ENCODE data around the gene SRMS. TPM values are rescaled to one million over a fixed set of nuclear protein-coding genes. Genes with fewer than 3 reads are reported as not detected.
A peak's percentile ranks its signal among the peaks of the same experiment; 100 is the strongest.

The SRMS gene
- total and polyA plus RNA-seq, 8 donors = 0.08 to 0.27 (median 0.18) TPM; not detected in 3

DNA sequence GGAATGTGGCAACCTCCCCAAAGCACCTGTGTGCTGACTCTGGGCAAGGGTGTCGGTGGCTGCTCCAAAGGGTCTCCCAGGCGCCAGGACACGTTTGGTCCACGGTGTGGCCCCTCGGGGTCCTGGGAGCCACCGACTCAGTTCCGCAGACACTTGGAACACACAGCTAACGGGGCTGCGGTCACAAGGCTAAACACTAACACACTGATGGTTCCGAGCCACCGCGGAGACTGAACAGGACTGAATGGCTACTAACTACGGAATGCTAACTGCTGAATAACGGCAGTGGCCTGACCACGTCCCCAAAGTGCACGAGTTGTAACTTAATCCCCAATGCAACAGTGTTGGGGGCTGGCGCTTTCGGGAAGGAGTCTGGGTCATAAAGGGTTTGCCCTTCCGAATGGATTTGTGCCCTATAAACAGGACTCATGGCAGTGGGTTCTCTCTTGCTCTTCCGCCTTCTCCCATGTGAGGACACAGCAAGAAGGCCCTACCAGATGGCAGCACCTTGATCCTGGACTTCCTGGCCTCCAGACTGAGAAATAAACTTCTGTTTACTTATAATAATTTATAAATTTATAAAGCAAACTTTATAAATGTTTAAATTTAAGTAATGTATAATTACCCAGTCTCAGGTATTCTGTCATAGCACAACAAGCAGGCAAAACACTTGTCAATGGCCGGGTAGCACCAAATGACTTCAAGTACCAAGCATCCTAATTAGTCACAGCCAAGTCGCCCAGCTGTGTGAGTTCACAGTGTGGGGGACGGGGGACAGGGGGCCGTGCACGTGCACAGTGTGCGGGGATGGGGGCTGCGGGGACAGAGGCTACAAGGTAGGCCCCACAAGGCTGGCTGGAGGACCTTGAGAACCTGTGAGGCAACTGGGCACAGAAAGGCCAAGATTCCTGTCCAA lies 46.4 kb downstream of the SRMS start:
- DNase-seq = peak in 1 of 4 donors; percentile 47
- TF ChIP-seq, protein P1, sequence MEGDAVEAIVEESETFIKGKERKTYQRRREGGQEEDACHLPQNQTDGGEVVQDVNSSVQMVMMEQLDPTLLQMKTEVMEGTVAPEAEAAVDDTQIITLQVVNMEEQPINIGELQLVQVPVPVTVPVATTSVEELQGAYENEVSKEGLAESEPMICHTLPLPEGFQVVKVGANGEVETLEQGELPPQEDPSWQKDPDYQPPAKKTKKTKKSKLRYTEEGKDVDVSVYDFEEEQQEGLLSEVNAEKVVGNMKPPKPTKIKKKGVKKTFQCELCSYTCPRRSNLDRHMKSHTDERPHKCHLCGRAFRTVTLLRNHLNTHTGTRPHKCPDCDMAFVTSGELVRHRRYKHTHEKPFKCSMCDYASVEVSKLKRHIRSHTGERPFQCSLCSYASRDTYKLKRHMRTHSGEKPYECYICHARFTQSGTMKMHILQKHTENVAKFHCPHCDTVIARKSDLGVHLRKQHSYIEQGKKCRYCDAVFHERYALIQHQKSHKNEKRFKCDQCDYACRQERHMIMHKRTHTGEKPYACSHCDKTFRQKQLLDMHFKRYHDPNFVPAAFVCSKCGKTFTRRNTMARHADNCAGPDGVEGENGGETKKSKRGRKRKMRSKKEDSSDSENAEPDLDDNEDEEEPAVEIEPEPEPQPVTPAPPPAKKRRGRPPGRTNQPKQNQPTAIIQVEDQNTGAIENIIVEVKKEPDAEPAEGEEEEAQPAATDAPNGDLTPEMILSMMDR (IDR thresholded peaks at IDR 0.05) = no peak
- peaks cover 31 to 99% of the 10 kb centered on the region in 2 donors for H3K27me3 ChIP-seq
- no peaks in the 10 kb centered on the region for H3K36me3 ChIP-seq
- H3K9me3 ChIP-seq = peaks cover 0 to 10% of the 10 kb centered on the region in 2 donors
- H3K27ac ChIP-seq = no peak overlapping the region
- H3K4me3 ChIP-seq = no peak overlapping the region
- intact Hi-C loops (cut with DNase I) = no loop called here
- ATAC-seq = no peak
- peaks cover 2 to 27% of the 10 kb centered on the region in 2 donors for H3K4me1 ChIP-seq

DNA sequence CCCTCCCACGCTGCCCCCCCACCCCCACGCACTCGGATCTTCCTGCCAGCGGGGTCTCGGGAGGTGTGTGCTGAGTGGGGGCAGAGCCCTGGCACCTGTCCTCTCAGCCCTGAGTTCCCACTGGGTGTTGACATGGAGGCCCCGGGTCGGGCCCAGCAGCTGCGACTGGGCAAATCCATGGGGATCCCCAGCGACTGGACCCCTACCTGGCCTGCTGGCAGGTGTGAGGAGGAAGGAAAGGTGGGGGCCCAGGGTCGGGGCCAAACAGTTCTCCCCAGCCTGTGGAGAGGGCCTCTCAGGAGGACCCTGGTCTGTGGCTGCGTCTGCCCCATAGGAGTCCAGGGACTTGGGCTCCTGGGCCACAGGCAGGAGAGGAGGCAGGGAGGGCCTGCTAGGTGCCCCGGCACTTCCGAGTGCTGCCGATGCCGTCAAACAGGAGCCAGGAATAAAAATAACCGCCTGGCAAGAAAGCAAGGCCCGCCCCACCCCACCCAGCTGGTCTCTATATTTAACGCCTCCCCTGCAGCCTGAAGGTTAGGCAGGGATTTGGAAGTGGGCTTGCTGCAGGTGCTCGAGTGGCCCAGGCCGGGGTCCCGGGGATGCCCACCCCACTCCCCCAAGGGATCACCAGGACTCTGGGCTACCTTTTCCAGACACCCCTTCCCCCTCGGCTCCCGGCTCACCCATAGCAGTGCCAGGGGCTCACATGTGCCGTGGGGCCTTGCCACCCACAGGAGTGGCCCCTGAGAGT lies 47.2 kb downstream of the SRMS start:
- H3K4me1 ChIP-seq = peaks cover 4 to 30% of the 10 kb centered on the region in 2 donors

DNA sequence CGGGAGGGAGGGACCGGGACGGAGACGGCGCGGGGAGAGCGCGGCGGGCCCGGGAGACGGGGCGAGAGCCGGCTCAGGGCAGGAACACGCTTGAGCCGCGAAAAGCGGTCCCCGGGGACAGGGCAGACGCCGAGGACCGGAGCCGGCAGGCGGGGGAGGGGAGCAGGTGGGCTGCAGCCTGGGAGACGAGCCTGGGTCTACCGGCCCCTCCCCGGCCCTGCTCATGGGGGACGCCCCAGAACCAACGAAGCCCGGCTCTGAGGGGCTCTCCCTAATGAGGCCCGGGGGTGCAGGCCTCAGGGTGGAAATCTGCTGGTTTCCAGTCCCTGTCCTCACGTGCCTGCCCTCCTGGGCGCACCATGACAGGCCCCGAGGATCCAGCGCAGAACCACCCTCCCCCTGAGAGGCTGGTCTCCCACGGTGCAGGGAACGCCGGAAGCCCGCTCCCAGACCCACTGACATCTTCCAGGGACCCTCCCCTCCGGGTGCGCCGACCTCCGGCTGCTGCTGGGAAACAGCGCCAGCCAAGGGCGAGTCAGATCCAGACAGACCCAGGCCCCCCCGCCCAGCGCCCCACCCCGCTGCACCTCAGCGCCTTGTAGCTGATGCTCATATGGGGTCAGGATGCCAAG lies 48.1 kb downstream of the SRMS start:
- H3K4me1 ChIP-seq = peaks cover 4 to 30% of the 10 kb centered on the region in 2 donors
- no peaks in the 10 kb centered on the region for H3K9me3 ChIP-seq
- no peaks in the 10 kb centered on the region for H3K36me3 ChIP-seq
- TF ChIP-seq, protein P1 (IDR thresholded peaks at IDR 0.05) = no peak
- H3K27ac ChIP-seq = no peak overlapping the region
- DNase-seq = peak in 1 of 4 donors; percentile 70
- peak overlapping the region; percentile 11 to 20 for H3K4me3 ChIP-seq
- intact Hi-C loops (cut with DNase I) = no loop called here
- no peak for ATAC-seq
- peaks cover 31 to 100% of the 10 kb centered on the region in 2 donors for H3K27me3 ChIP-seq

More for the DNA sequence above, 47.2 kb downstream of the SRMS start:
- Histone ChIP-seq H3K36me3 (no peaks in the 10 kb centered on the region), H3K9me3 (peaks cover 0 to 5% of the 10 kb centered on the region in 2 donors), H3K27me3 (peaks cover 31 to 99% of the 10 kb centered on the region in 2 donors), H3K27ac (no peak overlapping the region), H3K4me3 (no peak overlapping the region)
- TF ChIP-seq, protein P1 (IDR thresholded peaks at IDR 0.05) = no peak
- intact Hi-C loops (cut with DNase I) = no loop called here
- ATAC-seq = no peak
- peak in 1 of 4 donors; percentile 70 for DNase-seq

DNA sequence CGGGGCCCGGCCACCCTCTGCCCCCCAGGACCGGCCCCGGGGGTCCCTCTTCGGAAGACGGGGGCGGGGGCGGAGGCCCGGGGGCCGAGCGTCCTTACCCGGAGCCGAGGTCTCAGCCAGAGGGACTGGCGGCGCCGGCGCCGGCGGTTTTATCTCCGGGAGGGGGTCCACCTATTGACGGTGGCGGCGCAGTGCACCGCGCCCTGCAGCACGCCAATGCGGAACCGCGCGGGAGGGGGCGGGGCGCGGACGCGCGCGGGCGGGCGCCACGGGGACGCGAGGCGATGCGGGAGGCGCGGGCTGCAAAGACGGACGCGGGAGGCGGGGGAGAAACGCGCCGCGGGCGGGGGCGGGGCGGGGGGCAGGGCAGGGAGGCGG lies 48.6 kb downstream of the SRMS start, which contains the start of gene EEF1A2:
TSS of gene EEF1A2 (minus strand) at position 124 of the 378 bp plus-strand sequence. CDS start 1,320 bp downstream, outside the sequence.
- Histone ChIP-seq H3K4me3 (peak within 1 kb of the TSS; percentile 11 to 20), H3K27ac (no peak within 1 kb of the TSS), H3K9me3 (no peaks in the 10 kb centered on the region), H3K4me1 (peaks cover 4 to 30% of the 10 kb centered on the region in 2 donors), H3K27me3 (peaks cover 31 to 100% of the 10 kb centered on the region in 2 donors), H3K36me3 (no peaks in the 10 kb centered on the region)
- intact Hi-C loops (cut with DNase I) = no loop called here
- ATAC-seq = no peak
- DNase-seq = peak in 1 of 4 donors; percentile 79
- TF ChIP-seq, protein P1 (IDR thresholded peaks at IDR 0.05) = no peak
